ENCODE data around the gene NIFK. TPM values are rescaled to one million over a fixed set of nuclear protein-coding genes. Genes with fewer than 3 reads are reported as not detected.

Gene NIFK
- polyA plus RNA-seq, 1 donor (not counting 4 experiments of a cell fraction or from before 2014, with no cell fraction given) = 60.4 TPM

DNA sequence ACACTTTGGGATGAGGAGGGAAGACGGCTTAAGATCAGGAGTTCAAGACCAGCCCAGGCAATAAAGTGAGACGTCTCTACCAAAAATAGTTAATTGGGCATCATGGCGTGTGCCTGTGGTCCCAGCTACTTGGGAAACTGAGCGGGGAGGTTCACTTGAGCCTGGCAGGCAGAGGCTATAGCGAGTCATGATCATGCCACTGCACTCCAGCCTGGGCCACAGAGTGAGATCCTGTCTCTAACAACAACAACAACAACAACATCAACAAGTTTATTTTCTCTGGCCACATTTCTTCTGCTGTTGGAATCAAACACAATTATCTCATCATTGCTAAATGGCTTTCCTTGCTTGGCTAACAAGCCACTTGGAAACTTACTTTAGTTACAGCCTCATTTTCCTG lies 13.4 kb downstream of the NIFK start:
- H3K4me1 ChIP-seq (ENCODE audit: control insufficient read depth, extremely low read depth, insufficient read depth, low read length) = peaks cover 14% of the 10 kb centered on the region
- peak overlapping the region; percentile 86 for H3K27ac ChIP-seq (ENCODE audit: control insufficient read depth, insufficient read depth, low read length)
- H3K9me1 ChIP-seq (ENCODE audit: control insufficient read depth, extremely low read depth, insufficient read depth, low read length) = no peaks in the 10 kb centered on the region
- H4K20me1 ChIP-seq (ENCODE audit: control insufficient read depth, extremely low read depth, insufficient read depth, low read length) = no peaks in the 10 kb centered on the region
- H3K27me3 ChIP-seq (ENCODE audit: control insufficient read depth, extremely low read depth, insufficient read depth, low read length) = no peaks in the 10 kb centered on the region
- no peak overlapping the region for H3K9ac ChIP-seq (ENCODE audit: control insufficient read depth, extremely low read depth, insufficient read depth, low read length)
- H3K4me2 ChIP-seq (ENCODE audit: control insufficient read depth, extremely low read depth, insufficient read depth, low read depth, low read length) = peak overlapping the region; percentile 60
- peaks cover 4 to 6% of the 10 kb centered on the region in 2 experiments for H3K36me3 ChIP-seq (ENCODE audit: control insufficient read depth in 2 of 2, extremely low read depth in 1 of 2, insufficient read depth in 2 of 2, low read length in 2 of 2)
- TF ChIP-seq EZH2 (IDR thresholded peaks at IDR 0.05; ENCODE audit: low read length) = no peak
- TF ChIP-seq, protein P1, sequence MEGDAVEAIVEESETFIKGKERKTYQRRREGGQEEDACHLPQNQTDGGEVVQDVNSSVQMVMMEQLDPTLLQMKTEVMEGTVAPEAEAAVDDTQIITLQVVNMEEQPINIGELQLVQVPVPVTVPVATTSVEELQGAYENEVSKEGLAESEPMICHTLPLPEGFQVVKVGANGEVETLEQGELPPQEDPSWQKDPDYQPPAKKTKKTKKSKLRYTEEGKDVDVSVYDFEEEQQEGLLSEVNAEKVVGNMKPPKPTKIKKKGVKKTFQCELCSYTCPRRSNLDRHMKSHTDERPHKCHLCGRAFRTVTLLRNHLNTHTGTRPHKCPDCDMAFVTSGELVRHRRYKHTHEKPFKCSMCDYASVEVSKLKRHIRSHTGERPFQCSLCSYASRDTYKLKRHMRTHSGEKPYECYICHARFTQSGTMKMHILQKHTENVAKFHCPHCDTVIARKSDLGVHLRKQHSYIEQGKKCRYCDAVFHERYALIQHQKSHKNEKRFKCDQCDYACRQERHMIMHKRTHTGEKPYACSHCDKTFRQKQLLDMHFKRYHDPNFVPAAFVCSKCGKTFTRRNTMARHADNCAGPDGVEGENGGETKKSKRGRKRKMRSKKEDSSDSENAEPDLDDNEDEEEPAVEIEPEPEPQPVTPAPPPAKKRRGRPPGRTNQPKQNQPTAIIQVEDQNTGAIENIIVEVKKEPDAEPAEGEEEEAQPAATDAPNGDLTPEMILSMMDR (optimal IDR thresholded peaks at IDR 0.05 in 1 of 3, IDR thresholded peaks at IDR 0.05 in 1 of 3, conservative IDR thresholded peaks at IDR 0.05 in 1 of 3; ENCODE audit: extremely low read depth in 1 of 3, insufficient read depth in 2 of 3, low read length in 3 of 3) = no peak
- H2AFZ ChIP-seq (ENCODE audit: control insufficient read depth, low read length) = no peak overlapping the region
- dilution Hi-C loops (cut with MboI; ENCODE audit: extremely low pct_ligation_motif_present, low sequenced_read_pairs) = no loop called here
- no peak for FAIRE-seq
- DNase-seq (ENCODE audit: low read depth, low spot score) = no peak
- H3K79me2 ChIP-seq (ENCODE audit: control insufficient read depth, insufficient read depth, low read length) = no peaks in the 10 kb centered on the region
- H3K4me3 ChIP-seq (ENCODE audit: control insufficient read depth in 2 of 3, extremely low read depth in 1 of 3, insufficient read depth in 2 of 3, low read depth in 1 of 3, low read length in 3 of 3) = no peak overlapping the region
- no peaks in the 10 kb centered on the region for H3K9me3 ChIP-seq (ENCODE audit: control insufficient read depth, low read depth, low read length)

DNA sequence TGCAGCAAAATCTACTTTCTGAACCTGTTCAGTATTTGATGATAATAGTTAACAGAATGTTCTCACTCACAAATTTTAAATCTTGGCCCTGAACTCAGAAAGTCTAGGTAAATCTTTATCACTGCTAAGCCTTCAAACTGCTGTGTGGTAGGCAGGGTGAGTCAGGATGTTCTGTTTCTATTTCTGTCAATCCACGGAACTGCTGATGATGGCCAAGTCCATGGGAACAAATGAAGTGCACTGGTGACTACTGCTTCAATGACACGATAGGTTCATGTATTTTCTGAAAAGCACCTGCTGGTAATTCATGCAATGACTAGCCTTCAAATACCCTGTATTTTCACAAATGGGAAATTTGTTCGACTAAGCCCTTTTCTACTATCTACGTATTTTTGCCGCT lies 14.2 kb downstream of the NIFK start:
- Histone ChIP-seq H3K27ac (ENCODE audit: control insufficient read depth, insufficient read depth, low read length) (peak overlapping the region; percentile 86), H4K20me1 (ENCODE audit: control insufficient read depth, extremely low read depth, insufficient read depth, low read length) (no peaks in the 10 kb centered on the region), H3K79me2 (ENCODE audit: control insufficient read depth, insufficient read depth, low read length) (no peaks in the 10 kb centered on the region), H2AFZ (ENCODE audit: control insufficient read depth, low read length) (no peak overlapping the region), H3K9me1 (ENCODE audit: control insufficient read depth, extremely low read depth, insufficient read depth, low read length) (no peaks in the 10 kb centered on the region), H3K9ac (ENCODE audit: control insufficient read depth, extremely low read depth, insufficient read depth, low read length) (peak overlapping the region; percentile 35), H3K9me3 (ENCODE audit: control insufficient read depth, low read depth, low read length) (no peaks in the 10 kb centered on the region), H3K4me1 (ENCODE audit: control insufficient read depth, extremely low read depth, insufficient read depth, low read length) (peaks cover 14% of the 10 kb centered on the region), H3K27me3 (ENCODE audit: control insufficient read depth, extremely low read depth, insufficient read depth, low read length) (no peaks in the 10 kb centered on the region), H3K4me2 (ENCODE audit: control insufficient read depth, extremely low read depth, insufficient read depth, low read depth, low read length) (peak overlapping the region; percentile 60), H3K4me3 (ENCODE audit: control insufficient read depth in 2 of 3, extremely low read depth in 1 of 3, insufficient read depth in 2 of 3, low read depth in 1 of 3, low read length in 3 of 3) (peak overlapping the region in 2 of 3 experiments; percentile 0 to 25), H3K36me3 (ENCODE audit: control insufficient read depth in 2 of 2, extremely low read depth in 1 of 2, insufficient read depth in 2 of 2, low read length in 2 of 2) (peaks cover 3 to 4% of the 10 kb centered on the region in 2 experiments)
- TF ChIP-seq EZH2 (IDR thresholded peaks at IDR 0.05; ENCODE audit: low read length) = no peak
- TF ChIP-seq, protein P1 (optimal IDR thresholded peaks at IDR 0.05 in 1 of 3, IDR thresholded peaks at IDR 0.05 in 1 of 3, conservative IDR thresholded peaks at IDR 0.05 in 1 of 3; ENCODE audit: extremely low read depth in 1 of 3, insufficient read depth in 2 of 3, low read length in 3 of 3) = no peak
- FAIRE-seq (peak; percentile 72), DNase-seq (ENCODE audit: low read depth, low spot score) (no peak)
- dilution Hi-C loops (cut with MboI; ENCODE audit: extremely low pct_ligation_motif_present, low sequenced_read_pairs) = no loop called here

Data from keratinocyte (primary cell).